Measurements from ENCODE around the gene SCT.

Gene SCT

GRCh38 chr11:608791-609251, 18.2 kb downstream of the SCT start:
- DNase-seq = no peak

- no peak for DNase-seq
Measured at GRCh38 chr11:607971-608659, 18.9 kb downstream of the SCT start.

- no peak for DNase-seq
Measured at GRCh38 chr11:607020-607780, 19.8 kb downstream of the SCT start.

GRCh38 chr11:606245-606644, 20.7 kb downstream of the SCT start:
- DNase-seq = no peak

GRCh38 chr11:605286-606129, 21.5 kb downstream of the SCT start:
- no peak for DNase-seq

GRCh38 chr11:603154-603553, 23.8 kb downstream of the SCT start:
- no peak for DNase-seq

GRCh38 chr11:601573-602245, 25.3 kb downstream of the SCT start:
- no peak for DNase-seq

GRCh38 chr11:598005-598680, 28.8 kb downstream of the SCT start:
- no peak for DNase-seq

GRCh38 chr11:597166-597725, 29.7 kb downstream of the SCT start:
- DNase-seq = no peak

- DNase-seq = no peak
Measured at GRCh38 chr11:596374-596773, 30.6 kb downstream of the SCT start.

- DNase-seq = no peak
Measured at GRCh38 chr11:595400-595799, 31.6 kb downstream of the SCT start.

GRCh38 chr11:593347-593746, 33.6 kb downstream of the SCT start:
- DNase-seq = no peak

GRCh38 chr11:592918-593317, 34.1 kb downstream of the SCT start:
- DNase-seq = no peak

GRCh38 chr11:592501-592900, 34.5 kb downstream of the SCT start:
- no peak for DNase-seq

GRCh38 chr11:590997-591396, 36.0 kb downstream of the SCT start:
- DNase-seq = no peak

- DNase-seq = no peak
Measured at GRCh38 chr11:589798-590197, 37.2 kb downstream of the SCT start.

GRCh38 chr11:587978-588380, 39.0 kb downstream of the SCT start:
- no peak for DNase-seq

GRCh38 chr11:587546-587945, 39.4 kb downstream of the SCT start:
- DNase-seq = no peak

- no peak for DNase-seq
Measured at GRCh38 chr11:586376-587316, 40.3 kb downstream of the SCT start.

- no peak for DNase-seq
Measured at GRCh38 chr11:584287-584686, 42.7 kb downstream of the SCT start.

- no peak for DNase-seq
Measured at GRCh38 chr11:581752-582151, 45.2 kb downstream of the SCT start.

Data from NCI-H1105 treated with DMSO at 0.1 percent for 48 hours (cell line).